ENCODE measurements around the gene NMNAT3. TPM values are rescaled to one million over a fixed set of nuclear protein-coding genes. Genes with fewer than 3 reads are reported as not detected.
A peak's percentile ranks its signal among the peaks of the same experiment; 100 is the strongest.

Gene NMNAT3
- total RNA-seq, 2 experiments from 2014 or later, result 0.15 TPM; not detected in 1

DNA sequence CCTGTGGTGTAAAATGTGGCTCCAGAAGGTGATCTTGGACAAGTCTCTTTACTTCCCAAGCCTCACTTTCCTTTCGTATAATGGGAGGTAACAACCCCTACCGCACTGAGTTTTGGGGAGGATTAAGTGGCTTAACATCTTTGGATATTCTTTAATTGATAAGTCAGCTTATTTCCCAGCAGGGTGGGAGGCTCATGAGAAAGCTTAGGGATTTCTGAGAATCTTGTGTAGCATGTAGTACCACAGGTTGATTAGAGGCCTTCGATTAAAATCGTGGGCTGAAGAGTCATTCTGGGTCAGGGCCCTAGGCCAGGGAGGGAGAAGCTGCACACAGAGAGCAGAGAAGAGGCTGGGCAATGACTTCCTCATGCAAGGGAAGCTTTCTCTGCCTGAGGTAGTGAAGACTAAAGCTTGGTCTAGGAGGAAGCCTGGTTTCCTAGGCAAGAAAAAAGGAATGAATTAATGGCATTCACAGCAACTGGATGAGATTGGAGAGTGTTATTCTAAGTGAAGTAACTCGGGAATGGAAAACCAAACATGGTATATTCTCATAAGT, 1.5 kb upstream of the NMNAT3 start:
- BruUV-seq (replicated peaks), result no TSS peak
- H3K9me2 ChIP-seq (ENCODE audit: insufficient read depth, low read length), result no peaks in the 10 kb centered on the region
- ChIA-PET CTCF (ENCODE audit: unreplicated experiment) (no interaction called here), POLR2A (no interaction called here)
- H3K4me1 ChIP-seq (ENCODE audit: insufficient read depth, low read length, poor library complexity, severe bottlenecking), result no peaks in the 10 kb centered on the region
- no peak overlapping the region for H2AFZ ChIP-seq (ENCODE audit: low read length)
- H3K4me2 ChIP-seq (ENCODE audit: low read length), result no peak overlapping the region
- DNase-seq (ENCODE audit: low spot score), result no peak
- H3K9me3 ChIP-seq (ENCODE audit: low read length), result no peaks in the 10 kb centered on the region
- H4K20me1 ChIP-seq (ENCODE audit: insufficient read depth, low read length), result no peaks in the 10 kb centered on the region
- TF ChIP-seq CTCF (conservative IDR thresholded peaks at IDR 0.05; ENCODE audit: low read length) (no peak), EZH2phosphoT487 (IDR thresholded peaks at IDR 0.05; ENCODE audit: borderline replicate concordance, low read depth, low read length) (no peak)
- H3K36me3 ChIP-seq (ENCODE audit: insufficient read depth, low read length), result no peaks in the 10 kb centered on the region
- H3K27ac ChIP-seq (ENCODE audit: low read depth, low read length, poor library complexity, severe bottlenecking), result no peak overlapping the region
- intact Hi-C loops (cut with micrococcal nuclease; ENCODE audit: unreplicated experiment), result no loop called here
- no peaks in the 10 kb centered on the region for H3K79me2 ChIP-seq (ENCODE audit: insufficient read depth, low read depth, low read length)
- H3K4me3 ChIP-seq (ENCODE audit: low read depth, low read length, poor library complexity, severe bottlenecking), result no peak overlapping the region

DNA sequence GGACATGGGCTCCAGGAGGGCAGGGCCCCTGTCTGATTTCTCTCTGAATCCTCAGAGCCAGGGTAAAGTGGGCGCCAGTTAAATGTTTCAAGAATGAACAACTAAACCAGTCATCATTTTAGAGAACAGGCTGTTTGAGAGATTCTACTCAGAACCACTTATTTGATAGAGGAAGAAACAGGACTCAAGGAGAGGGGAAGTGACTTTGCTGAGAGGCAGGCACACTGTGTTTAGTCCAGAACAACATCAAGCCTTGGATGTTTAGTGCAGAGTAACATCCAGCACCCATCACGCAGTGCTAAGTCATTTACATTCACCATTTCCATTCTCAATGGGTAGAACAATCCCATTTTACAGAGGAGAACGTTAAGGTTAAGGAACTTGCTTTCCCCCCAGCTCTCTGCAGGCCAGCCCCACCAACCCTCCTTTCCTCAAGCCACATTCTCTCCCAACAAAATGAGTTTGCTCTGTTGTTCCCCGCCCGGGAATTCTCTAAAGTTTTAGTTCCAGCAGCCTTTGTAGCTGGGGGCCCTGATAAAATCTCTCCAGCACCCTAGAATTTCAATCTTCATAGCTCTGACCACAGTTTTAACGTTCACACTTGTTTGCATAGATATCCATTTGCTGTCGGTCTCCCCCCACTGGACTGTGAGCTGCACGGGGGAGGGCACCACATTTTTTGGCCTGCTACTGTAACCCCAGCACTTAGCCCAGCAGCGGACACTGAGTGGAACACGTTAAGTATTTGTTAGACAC, 962 bp downstream of the NMNAT3 start:
- DNase-seq (ENCODE audit: low spot score), result no peak
- ChIA-PET POLR2A (no interaction called here), CTCF (ENCODE audit: unreplicated experiment) (no interaction called here)
- Histone ChIP-seq H3K36me3 (ENCODE audit: insufficient read depth, low read length) (no peaks in the 10 kb centered on the region), H4K20me1 (ENCODE audit: insufficient read depth, low read length) (no peaks in the 10 kb centered on the region), H3K4me2 (ENCODE audit: low read length) (no peak overlapping the region), H3K9me3 (ENCODE audit: low read length) (no peaks in the 10 kb centered on the region), H3K79me2 (ENCODE audit: insufficient read depth, low read depth, low read length) (no peaks in the 10 kb centered on the region), H2AFZ (ENCODE audit: low read length) (0 out of 2 replicates have a peak overlapping the region, but pooled peaks have one; percentile 31), H3K9me2 (ENCODE audit: insufficient read depth, low read length) (no peaks in the 10 kb centered on the region), H3K4me3 (ENCODE audit: low read depth, low read length, poor library complexity, severe bottlenecking) (no peak overlapping the region), H3K27ac (ENCODE audit: low read depth, low read length, poor library complexity, severe bottlenecking) (no peak overlapping the region), H3K4me1 (ENCODE audit: insufficient read depth, low read length, poor library complexity, severe bottlenecking) (no peaks in the 10 kb centered on the region)
- no peak for TF ChIP-seq EZH2phosphoT487 (IDR thresholded peaks at IDR 0.05; ENCODE audit: borderline replicate concordance, low read depth, low read length)
- no peak for TF ChIP-seq CTCF (conservative IDR thresholded peaks at IDR 0.05; ENCODE audit: low read length)
- BruUV-seq (replicated peaks), result no TSS peak
- intact Hi-C loops (cut with micrococcal nuclease; ENCODE audit: unreplicated experiment), result no loop called here

- BruUV-seq (replicated peaks), result no TSS peak
- intact Hi-C loops (cut with micrococcal nuclease; ENCODE audit: unreplicated experiment), result no loop called here
- Histone ChIP-seq H3K4me1 (ENCODE audit: insufficient read depth, low read length, poor library complexity, severe bottlenecking) (no peaks in the 10 kb centered on the region), H3K9me2 (ENCODE audit: insufficient read depth, low read length) (no peaks in the 10 kb centered on the region), H2AFZ (ENCODE audit: low read length) (no peak overlapping the region), H3K27ac (ENCODE audit: low read depth, low read length, poor library complexity, severe bottlenecking) (no peak overlapping the region), H3K4me3 (ENCODE audit: low read depth, low read length, poor library complexity, severe bottlenecking) (no peak overlapping the region), H3K79me2 (ENCODE audit: insufficient read depth, low read depth, low read length) (no peaks in the 10 kb centered on the region), H3K9me3 (ENCODE audit: low read length) (no peaks in the 10 kb centered on the region), H3K4me2 (ENCODE audit: low read length) (no peak overlapping the region), H4K20me1 (ENCODE audit: insufficient read depth, low read length) (no peaks in the 10 kb centered on the region), H3K36me3 (ENCODE audit: insufficient read depth, low read length) (no peaks in the 10 kb centered on the region)
- CTCF ChIA-PET (ENCODE audit: unreplicated experiment), result no interaction called here
- TF ChIP-seq EZH2phosphoT487 (IDR thresholded peaks at IDR 0.05; ENCODE audit: borderline replicate concordance, low read depth, low read length) (no peak), CTCF (conservative IDR thresholded peaks at IDR 0.05; ENCODE audit: low read length) (no peak)
- DNase-seq (ENCODE audit: low spot score), result no peak
- POLR2A ChIA-PET, result no interaction called here
Measured at GRCh38 chr3:139676108-139676507, 1.7 kb downstream of the NMNAT3 start.
